Activated CD4-positive, alpha-beta T cell treated with anti-CD3 and anti-CD28 coated beads, Interleukin-2, amount 50 U/mL, for 4 hours (primary cell): ENCODE results near the gene DGUOK.

ENCODE experiments used
- DNase-seq, 2 experiments: peaks; one replicate each; pipeline ENCODE4 v3.0.0-alpha.2; 2020

The DGUOK gene

GRCh38 chr2:73999881-74000597, 73.4 kb downstream of the DGUOK start:
- no peak for DNase-seq

DNA sequence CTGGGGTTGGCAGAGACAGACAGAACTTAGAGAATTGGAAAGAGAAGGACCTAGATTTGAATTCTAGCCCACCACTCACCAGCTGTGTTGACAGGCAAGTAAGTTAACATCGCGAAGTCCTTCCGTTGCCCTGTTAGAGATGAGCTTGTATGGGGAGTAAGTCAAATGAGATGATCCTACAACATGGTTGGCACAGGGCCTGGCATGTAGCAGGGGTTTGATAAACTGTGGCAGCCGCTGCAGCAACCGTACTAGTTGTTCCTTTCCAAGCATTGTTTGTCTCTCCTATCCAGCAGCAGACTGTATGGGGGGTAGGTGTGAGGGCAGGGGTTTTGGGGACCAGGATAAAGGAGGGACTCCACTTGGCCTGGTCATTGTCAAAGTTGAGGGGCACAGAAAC, 74.0 kb downstream of the DGUOK start:
- no peak for DNase-seq

DNA sequence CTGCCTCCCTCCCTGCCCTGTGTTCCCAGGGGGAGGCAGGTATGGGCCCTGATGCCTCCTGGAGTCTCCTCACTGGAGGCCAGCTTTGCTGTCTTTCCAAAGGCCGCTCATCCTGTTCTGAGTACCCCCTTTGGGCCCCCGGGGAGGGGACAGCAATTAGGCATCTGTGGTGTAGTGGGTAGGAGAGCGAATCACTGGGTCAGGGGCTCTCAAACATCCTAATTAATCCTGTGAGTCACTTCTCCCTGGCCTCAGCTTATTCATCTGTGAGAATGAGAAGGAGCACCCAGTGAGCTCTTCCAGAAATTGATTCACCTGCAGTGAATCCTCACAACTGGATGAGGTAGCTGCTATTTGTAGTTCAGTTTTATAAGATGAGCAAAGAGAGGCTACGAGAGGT, 74.4 kb downstream of the DGUOK start:
- DNase-seq = no peak

DNA sequence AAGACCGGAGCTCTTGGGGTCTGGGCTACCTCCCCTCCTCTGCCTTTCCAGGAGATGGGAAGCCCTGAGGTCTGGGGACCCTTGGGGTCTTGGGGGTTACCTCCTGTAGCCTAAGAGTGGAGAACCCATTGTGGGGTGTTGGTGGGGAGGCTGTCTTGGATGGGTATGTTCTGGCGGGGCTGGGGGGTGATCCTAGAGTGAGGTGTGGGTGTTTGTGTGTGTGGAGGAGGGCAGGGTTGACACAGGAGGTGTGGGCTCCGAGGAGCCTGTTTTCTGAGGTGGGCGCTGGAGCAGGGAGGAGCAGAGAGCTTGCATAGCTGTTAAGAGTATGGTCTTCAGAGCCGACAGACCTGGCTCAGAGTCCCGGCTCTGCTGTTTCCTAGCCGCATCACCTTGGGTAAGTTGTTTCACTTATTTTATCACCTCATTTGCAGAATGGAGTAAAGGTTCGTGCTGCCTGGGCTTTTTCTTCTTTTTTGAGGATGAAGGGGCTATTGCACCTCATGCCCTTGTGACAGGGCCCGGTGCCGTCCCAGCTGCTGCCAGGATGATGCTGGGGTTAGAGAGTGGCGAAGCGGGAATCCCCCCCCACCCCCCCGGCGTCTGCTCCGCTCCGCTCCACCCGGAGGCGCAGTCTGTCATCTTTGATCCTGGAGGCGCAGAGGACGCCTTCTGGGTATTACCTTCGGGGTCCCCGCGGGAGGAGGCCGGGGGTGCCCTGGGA, 75.3 kb downstream of the DGUOK start:
- DNase-seq = no peak

- DNase-seq = peak; percentile 59 to 65
Observed at GRCh38 chr2:74002505-74003421, 76.1 kb downstream of the DGUOK start.

GRCh38 chr2:74003494-74004211, 77.0 kb downstream of the DGUOK start:
- DNase-seq = no peak

DNA sequence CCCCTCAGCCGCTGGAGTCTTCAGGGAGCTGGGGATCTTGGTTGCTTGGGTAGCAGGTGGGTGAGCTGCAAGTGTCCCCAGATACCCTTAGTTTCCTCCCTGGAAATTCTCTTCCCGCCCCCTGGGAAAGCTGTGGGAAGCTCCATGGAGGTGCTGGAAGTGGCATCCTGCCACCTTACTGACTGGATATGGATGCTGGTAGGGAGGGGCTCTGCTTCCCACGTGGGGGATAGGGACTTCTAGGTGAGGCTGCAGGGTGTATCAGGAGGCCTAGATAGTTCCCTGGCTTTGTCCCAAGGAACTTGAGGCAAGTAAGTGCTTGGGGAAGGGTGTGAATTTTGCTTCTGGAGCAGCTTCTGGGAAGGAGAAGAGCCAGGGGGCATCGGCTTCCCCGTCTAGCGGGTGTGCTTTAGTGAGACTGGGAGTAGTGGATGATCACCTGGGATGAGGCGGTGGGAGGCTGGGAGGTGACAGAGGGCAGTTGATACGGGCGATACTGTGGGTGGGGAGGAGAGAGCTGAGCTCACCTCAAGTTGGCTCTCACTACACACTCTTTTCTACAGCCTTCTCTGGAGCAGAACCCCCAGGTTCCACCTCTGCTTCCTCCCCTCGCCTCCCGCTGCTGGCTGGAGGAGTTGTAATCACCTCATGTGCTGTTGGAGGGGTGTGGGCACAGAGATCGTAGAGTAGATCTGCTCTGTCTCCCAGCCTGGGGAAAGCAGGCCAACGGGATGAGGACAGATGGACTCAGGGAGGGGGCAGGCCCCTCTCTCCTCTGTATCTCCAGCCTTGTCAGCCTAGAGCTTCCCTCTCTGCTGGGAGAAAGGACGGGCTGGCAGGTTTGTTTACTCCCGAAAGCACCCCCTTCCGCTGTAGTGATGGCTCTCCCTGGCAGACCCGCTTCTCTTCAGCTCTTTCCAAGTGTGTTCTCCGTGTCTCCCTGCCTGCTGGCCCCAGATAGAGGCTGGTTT, 77.8 kb downstream of the DGUOK start:
- DNase-seq = no peak

- DNase-seq = no peak
Observed at GRCh38 chr2:74005786-74006185, 79.1 kb downstream of the DGUOK start.

DNA sequence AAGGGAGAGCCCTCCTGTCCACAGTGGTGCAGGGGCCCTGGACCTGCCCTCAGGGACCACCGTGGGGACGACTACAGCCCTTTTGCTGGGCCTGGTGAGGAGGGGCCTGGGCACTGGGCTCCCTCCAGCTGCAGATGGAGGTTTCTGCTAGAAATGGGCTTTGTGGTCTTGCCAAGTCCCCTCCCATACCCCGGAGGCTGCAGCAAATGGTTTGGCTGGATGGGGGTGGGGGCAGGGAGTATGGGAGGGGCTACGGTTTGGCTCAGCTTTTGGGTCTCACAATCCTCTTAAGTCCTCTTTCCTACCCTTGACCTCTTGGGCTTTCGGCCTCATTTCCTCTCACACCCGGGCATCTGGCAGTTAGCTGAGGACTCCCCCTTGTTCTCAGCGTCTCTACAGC, 79.8 kb downstream of the DGUOK start:
- DNase-seq = no peak

GRCh38 chr2:74007121-74007520, 80.4 kb downstream of the DGUOK start:
- DNase-seq = no peak

DNA sequence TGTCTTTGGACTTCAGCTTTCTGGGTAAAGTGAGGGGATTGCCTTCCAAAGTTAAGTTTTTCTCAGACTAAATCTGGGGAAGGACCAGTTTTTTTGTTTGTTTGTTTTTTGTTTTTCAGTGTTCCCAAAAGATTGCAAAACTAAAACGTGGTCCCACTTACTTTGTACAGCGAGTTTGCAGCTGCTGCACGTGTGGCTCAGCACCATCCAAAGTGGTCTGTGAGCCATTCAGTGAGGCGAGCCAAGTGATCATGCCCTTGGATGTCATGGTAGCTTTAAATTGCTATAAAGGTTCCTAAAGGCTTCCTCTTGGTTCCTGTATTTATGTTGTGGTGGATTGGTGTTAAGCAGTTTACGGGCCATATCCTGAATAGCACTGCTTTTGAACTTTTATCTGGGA, 81.0 kb downstream of the DGUOK start:
- DNase-seq = no peak
